HFF-Myc (cell line): ENCODE results near the gene CETN1.

Experiments
- DNase-seq: peaks from one replicate; pipeline ENCODE4 v3.0.0-alpha.2; 2011; ENCODE audit warnings: low read depth; ENCODE audit errors: extremely low read depth
- H3K4me3 ChIP-seq: replicated peaks from 2 replicates; pipeline ENCODE4 v1.5.1; 2011; ENCODE audit warnings: low read depth, mild to moderate bottlenecking, control low read depth, low read length
- CTCF ChIP-seq: IDR thresholded peaks from 2 replicates; pipeline ENCODE4 v1.5.1; 2012; ENCODE audit warnings: mild to moderate bottlenecking, low read depth, low read length, control low read depth; ENCODE audit errors: missing control alignments

CETN1 gene

GRCh38 chr18:570697-571096 is 9.5 kb upstream of the CETN1 start:
- DNase-seq, result no peak
- no peak overlapping the region for H3K4me3 ChIP-seq
- TF ChIP-seq CTCF, result no peak

GRCh38 chr18:572091-572830 is 7.9 kb upstream of the CETN1 start:
- DNase-seq, result no peak
- no peak for TF ChIP-seq CTCF
- H3K4me3 ChIP-seq, result no peak overlapping the region

GRCh38 chr18:572831-573289 is 7.3 kb upstream of the CETN1 start:
- no peak for TF ChIP-seq CTCF
- DNase-seq, result no peak
- H3K4me3 ChIP-seq, result no peak overlapping the region

GRCh38 chr18:573385-573784 is 6.8 kb upstream of the CETN1 start:
- no peak for TF ChIP-seq CTCF
- H3K4me3 ChIP-seq, result no peak overlapping the region
- no peak for DNase-seq

GRCh38 chr18:574149-574860 is 5.9 kb upstream of the CETN1 start:
- TF ChIP-seq CTCF, result no peak
- H3K4me3 ChIP-seq, result no peak overlapping the region
- DNase-seq, result no peak

GRCh38 chr18:574865-575645 is 5.1 kb upstream of the CETN1 start:
- TF ChIP-seq CTCF, result no peak
- H3K4me3 ChIP-seq, result no peak overlapping the region
- no peak for DNase-seq
